GM11168 (cell line): ENCODE results near the gene ZNF341.

Experiments
- in situ Hi-C: fragments of 300-500 bp; cut with MboI; formaldehyde crosslinking; loops from one replicate; pipeline ENCODE4 v1.12.0; 2022; ENCODE audit warnings: low sequenced_read_pairs; ENCODE audit not compliant: unreplicated experiment

The ZNF341 gene

GRCh38 chr20:33838035-33838864, 106.5 kb downstream of the ZNF341 start:
- in situ Hi-C loops: no loop called here

- in situ Hi-C loops: no loop called here
Measured at GRCh38 chr20:33839591-33839990, 107.8 kb downstream of the ZNF341 start.

GRCh38 chr20:33840160-33840559, 108.4 kb downstream of the ZNF341 start:
- in situ Hi-C loops: no loop called here

GRCh38 chr20:33840759-33841435, 109.1 kb downstream of the ZNF341 start:
- in situ Hi-C loops: no loop called here

- in situ Hi-C loops: no loop called here
Measured at GRCh38 chr20:33841436-33841799, 109.6 kb downstream of the ZNF341 start.
